Activated T-cell treated with anti-CD3 and anti-CD28 coated beads for 4 hours (primary cell): ENCODE results near the gene ANKRD12.
"Not testable (repeated sequence)": the region's sequence is repeated elsewhere in the genome, so short reads cannot be mapped to it uniquely, and the experiment has no call there.

ENCODE experiments used
- DNase-seq: peaks from one replicate; pipeline ENCODE4 v3.0.0-alpha.2; 2020

Gene ANKRD12

GRCh38 chr18:9234528-9234927 lies 97.9 kb downstream of the ANKRD12 start:
- DNase-seq: no peak

GRCh38 chr18:9237981-9238380 lies 101.4 kb downstream of the ANKRD12 start:
- DNase-seq: no peak

- DNase-seq: no peak
Measured at GRCh38 chr18:9239720-9240119, 103.1 kb downstream of the ANKRD12 start.

GRCh38 chr18:9240270-9240669 lies 103.7 kb downstream of the ANKRD12 start:
- no peak for DNase-seq

GRCh38 chr18:9243029-9243428 lies 106.4 kb downstream of the ANKRD12 start:
- DNase-seq: no peak

- DNase-seq: no peak
Measured at GRCh38 chr18:9244376-9244775, 107.8 kb downstream of the ANKRD12 start.

- DNase-seq: no peak
Measured at GRCh38 chr18:9248661-9249060, 112.1 kb downstream of the ANKRD12 start.

GRCh38 chr18:9249254-9249653 lies 112.7 kb downstream of the ANKRD12 start:
- no peak for DNase-seq

- no peak for DNase-seq
Measured at GRCh38 chr18:9259173-9259572, 122.6 kb downstream of the ANKRD12 start.

GRCh38 chr18:9260388-9261380 lies 124.1 kb downstream of the ANKRD12 start:
- no peak for DNase-seq

GRCh38 chr18:9263264-9263663 lies 126.7 kb downstream of the ANKRD12 start:
- DNase-seq: no peak

- not testable (repeated sequence) for DNase-seq
Measured at GRCh38 chr18:9264797-9265196, 128.2 kb downstream of the ANKRD12 start.

- no peak for DNase-seq
Measured at GRCh38 chr18:9273221-9273620, 136.6 kb downstream of the ANKRD12 start.

GRCh38 chr18:9275890-9276289 lies 139.3 kb downstream of the ANKRD12 start:
- no peak for DNase-seq

- DNase-seq: no peak
Measured at GRCh38 chr18:9278028-9278427, 141.4 kb downstream of the ANKRD12 start.

- no peak for DNase-seq
Measured at GRCh38 chr18:9280849-9281248, 144.3 kb downstream of the ANKRD12 start.

- no peak for DNase-seq
Measured at GRCh38 chr18:9281780-9282179, 145.2 kb downstream of the ANKRD12 start.

GRCh38 chr18:9283791-9284190 lies 147.2 kb downstream of the ANKRD12 start:
- DNase-seq: no peak

- DNase-seq: no peak
Measured at GRCh38 chr18:9285604-9286003, 149.0 kb downstream of the ANKRD12 start.

- DNase-seq: no peak
Measured at GRCh38 chr18:9287036-9287435, 150.5 kb downstream of the ANKRD12 start.

- no peak for DNase-seq
Measured at GRCh38 chr18:9289698-9290097, 153.1 kb downstream of the ANKRD12 start.

- DNase-seq: no peak
Measured at GRCh38 chr18:9290156-9290555, 153.6 kb downstream of the ANKRD12 start.

- no peak for DNase-seq
Measured at GRCh38 chr18:9292047-9292446, 155.5 kb downstream of the ANKRD12 start.

- no peak for DNase-seq
Measured at GRCh38 chr18:9293948-9294347, 157.4 kb downstream of the ANKRD12 start.
